ENCODE measurements around the gene BSCL2. TPM values are rescaled to one million over a fixed set of nuclear protein-coding genes. Genes with fewer than 3 reads are reported as not detected.
A peak's percentile ranks its signal among the peaks of the same experiment; 100 is the strongest.

The BSCL2 gene
- total and polyA plus RNA-seq, 5 experiments from 2014 or later: 37.0 to 65.0 (median 58.2) TPM

- DNase-seq (no peak), ATAC-seq (no peak)
- Mint-ChIP-seq H3K4me3 (peak overlapping the region in 9 of 10 donors; percentile 3 to 99 (median 28)), H3K4me1 (peaks cover 27 to 68% (median 57%) of the 10 kb centered on the region in 4 donors), H3K27ac (peak overlapping the region in 9 of 10 donors; percentile 44 to 99 (median 86)), H3K27me3 (no peaks in the 10 kb centered on the region), H3K36me3 (peaks cover 0 to 16% (median 0%) of the 10 kb centered on the region in 3 donors), H3K9me3 (no peaks in the 10 kb centered on the region)
- POLR2A ChIA-PET: interaction anchor here (0.6 to 14.7 kb wide), 10 partner anchors 6 to 212 kb away, joined by 3 to 541 read pairs (median 40); partner anchors contain the start of genes B3GAT3, BSCL2, EML3 and GANAB
Measured at GRCh38 chr11:62669420-62670161, 37.6 kb downstream of the BSCL2 start.

GRCh38 chr11:62667460-62667859 lies 39.8 kb downstream of the BSCL2 start:
- POLR2A ChIA-PET: interaction anchor here (0.6 to 14.7 kb wide), 19 partner anchors 8 to 1603 kb away, joined by 3 to 541 read pairs (median 8); partner anchors contain the start of genes B3GAT3, EML3, GANAB and INTS5
- H3K4me1 Mint-ChIP-seq: peaks cover 31 to 71% (median 56%) of the 10 kb centered on the region in 4 donors
- no peak for ATAC-seq
- peak overlapping the region; percentile 36 to 98 (median 95) for H3K4me3 Mint-ChIP-seq
- H3K36me3 Mint-ChIP-seq: peaks cover 5 to 21% (median 7%) of the 10 kb centered on the region in 3 donors
- H3K9me3 Mint-ChIP-seq: no peaks in the 10 kb centered on the region
- H3K27ac Mint-ChIP-seq: peak overlapping the region in 9 of 10 donors; percentile 17 to 86 (median 41)
- H3K27me3 Mint-ChIP-seq: no peaks in the 10 kb centered on the region
- no peak for DNase-seq

GRCh38 chr11:62666259-62666926 lies 40.8 kb downstream of the BSCL2 start:
- Mint-ChIP-seq H3K4me3 (peak overlapping the region; percentile 94 to 98 (median 95)), H3K9me3 (no peaks in the 10 kb centered on the region), H3K27ac (peak overlapping the region; percentile 28 to 97 (median 95)), H3K36me3 (peaks cover 5 to 28% (median 7%) of the 10 kb centered on the region in 3 donors), H3K4me1 (peaks cover 27 to 62% (median 51%) of the 10 kb centered on the region in 4 donors), H3K27me3 (no peaks in the 10 kb centered on the region)
- DNase-seq: no peak
- POLR2A ChIA-PET: interaction anchor here (0.6 to 14.7 kb wide), 30 partner anchors 9 to 1604 kb away, joined by 3 to 541 read pairs (median 16); partner anchors contain the start of genes B3GAT3, BSCL2, EEF1G and EML3
- no peak for ATAC-seq

GRCh38 chr11:62665599-62666258 lies 41.5 kb downstream of the BSCL2 start:
- no peaks in the 10 kb centered on the region for H3K9me3 Mint-ChIP-seq
- DNase-seq (peak in 9 of 10 donors; percentile 44 to 79 (median 55)), ATAC-seq (peak; percentile 22 to 31)
- peak overlapping the region; percentile 94 to 98 (median 95) for H3K4me3 Mint-ChIP-seq
- peaks cover 5 to 33% (median 7%) of the 10 kb centered on the region in 3 donors for H3K36me3 Mint-ChIP-seq
- peaks cover 22 to 55% (median 45%) of the 10 kb centered on the region in 4 donors for H3K4me1 Mint-ChIP-seq
- H3K27ac Mint-ChIP-seq: peak overlapping the region; percentile 86 to 97 (median 96)
- H3K27me3 Mint-ChIP-seq: no peaks in the 10 kb centered on the region
- POLR2A ChIA-PET: interaction anchor here (0.7 to 14.7 kb wide), 45 partner anchors 9 to 1570 kb away, joined by 3 to 541 read pairs (median 10); partner anchors contain the start of genes B3GAT3, BSCL2, EEF1G and EML3

- peak within 1 kb of the TSS; percentile 86 to 97 (median 96) for H3K27ac Mint-ChIP-seq
- H3K27me3 Mint-ChIP-seq: no peaks in the 10 kb centered on the region
- ATAC-seq: peak; percentile 89 to 91
- peak within 1 kb of the TSS; percentile 94 to 98 (median 95) for H3K4me3 Mint-ChIP-seq
- peaks cover 22 to 49% (median 42%) of the 10 kb centered on the region in 4 donors for H3K4me1 Mint-ChIP-seq
- DNase-seq: peak; percentile 89 to 98 (median 96)
- peaks cover 5 to 33% (median 7%) of the 10 kb centered on the region in 3 donors for H3K36me3 Mint-ChIP-seq
- no peaks in the 10 kb centered on the region for H3K9me3 Mint-ChIP-seq
- POLR2A ChIA-PET: interaction anchor here (0.6 to 14.7 kb wide), 49 partner anchors 10 to 1571 kb away, joined by 3 to 541 read pairs (median 7); partner anchors contain the start of genes B3GAT3, BSCL2, EEF1G and EML3
Measured at GRCh38 chr11:62665075-62665598, 42.1 kb downstream of the BSCL2 start, which contains the start of the genes C11orf98 and CSKMT. C11orf98 (minus strand) TSS chr11:62665210; CDS start chr11:62665169, 41 bp downstream. CSKMT (plus strand) TSS chr11:62665312; CDS start chr11:62665880, 568 bp downstream.

- ATAC-seq: peak; percentile 61 to 71
Measured at GRCh38 chr11:62664405-62665074, 42.7 kb downstream of the BSCL2 start.

GRCh38 chr11:62656796-62657429 lies 50.3 kb downstream of the BSCL2 start:
- POLR2A ChIA-PET: interaction anchor here (1.3 to 19.9 kb wide), 4 partner anchors 9 to 16 kb away, joined by 4 to 541 read pairs (median 24); partner anchors contain the start of genes C11orf98, CSKMT, GANAB and LBHD1
- DNase-seq: no peak

More at GRCh38 chr11:62664405-62665074, 42.7 kb downstream of the BSCL2 start:
- DNase-seq: peak in 7 of 10 donors; percentile 33 to 79 (median 62)
- H3K36me3 Mint-ChIP-seq: peaks cover 5 to 33% (median 7%) of the 10 kb centered on the region in 3 donors
- POLR2A ChIA-PET: interaction anchor here (0.6 to 14.7 kb wide), 44 partner anchors 11 to 1572 kb away, joined by 3 to 541 read pairs (median 10); partner anchors contain the start of genes B3GAT3, BSCL2, EEF1G and EML3
- peaks cover 21 to 44% (median 40%) of the 10 kb centered on the region in 4 donors for H3K4me1 Mint-ChIP-seq
- peak overlapping the region; percentile 86 to 97 (median 96) for H3K27ac Mint-ChIP-seq
- H3K4me3 Mint-ChIP-seq: peak overlapping the region; percentile 94 to 98 (median 95)
- no peaks in the 10 kb centered on the region for H3K9me3 Mint-ChIP-seq
- H3K27me3 Mint-ChIP-seq: no peaks in the 10 kb centered on the region

GRCh38 chr11:62654297-62654696 lies 52.9 kb downstream of the BSCL2 start:
- ATAC-seq (no peak), DNase-seq (no peak)
- Mint-ChIP-seq H3K27me3 (no peaks in the 10 kb centered on the region), H3K27ac (peak overlapping the region in 8 of 10 donors; percentile 31 to 100 (median 57)), H3K4me1 (peaks cover 12 to 32% (median 20%) of the 10 kb centered on the region in 4 donors), H3K9me3 (peaks cover 0 to 2% (median 0%) of the 10 kb centered on the region in 9 donors), H3K4me3 (peak overlapping the region; percentile 22 to 73 (median 50)), H3K36me3 (peaks cover 0 to 10% (median 0%) of the 10 kb centered on the region in 3 donors)
- POLR2A ChIA-PET: interaction anchor here (0.7 to 19.9 kb wide), 10 partner anchors 10 to 1531 kb away, joined by 3 to 541 read pairs (median 9); partner anchors contain the start of genes B3GAT3, C11orf98, CSKMT and GANAB

More at GRCh38 chr11:62656796-62657429, 50.3 kb downstream of the BSCL2 start:
- Mint-ChIP-seq H3K36me3 (peaks cover 0 to 8% (median 0%) of the 10 kb centered on the region in 3 donors), H3K4me1 (peaks cover 10 to 17% (median 15%) of the 10 kb centered on the region in 4 donors), H3K4me3 (peak overlapping the region in 1 of 10 donors; percentile 34), H3K27ac (peak overlapping the region in 1 of 10 donors; percentile 31), H3K27me3 (no peaks in the 10 kb centered on the region), H3K9me3 (peaks cover 0 to 2% (median 0%) of the 10 kb centered on the region in 9 donors)
- no peak for ATAC-seq

- Mint-ChIP-seq H3K4me3 (peak overlapping the region; percentile 86 to 96 (median 92)), H3K27ac (peak overlapping the region; percentile 82 to 100 (median 94)), H3K36me3 (peaks cover 0 to 15% (median 0%) of the 10 kb centered on the region in 3 donors), H3K27me3 (no peaks in the 10 kb centered on the region), H3K9me3 (peaks cover 0 to 2% (median 0%) of the 10 kb centered on the region in 9 donors), H3K4me1 (peaks cover 12 to 37% (median 21%) of the 10 kb centered on the region in 4 donors)
- ATAC-seq (peak; percentile 6 to 49), DNase-seq (peak in 4 of 10 donors; percentile 34 to 57 (median 44))
- POLR2A ChIA-PET: interaction anchor here (0.6 to 19.9 kb wide), 25 partner anchors 8 to 1555 kb away, joined by 3 to 541 read pairs (median 6); partner anchors contain the start of genes B3GAT3, BSCL2, C11orf98 and CSKMT
Measured at GRCh38 chr11:62652161-62653006, 54.8 kb downstream of the BSCL2 start.
